WERI-Rb-1 (cell line): ENCODE data around the gene CMTM7.
"Not testable (repeated sequence)": the region's sequence is repeated elsewhere in the genome, so short reads cannot be mapped to it uniquely, and the experiment has no call there.

Experiments used
- DNase-seq: peaks from one replicate; pipeline ENCODE4 v3.0.0-alpha.2; 2020
- H3K27ac ChIP-seq: fragments of 250-450 bp; sonication (Bioruptor Pico); 2 replicates; pipeline ENCODE4 v1.5.1; 2020; ENCODE audit warnings: mild to moderate bottlenecking, moderate library complexity
- H3K27me3 ChIP-seq: fragments of 250-450 bp; sonication (Bioruptor Pico); 2 replicates; pipeline ENCODE4 v1.5.1; 2021; ENCODE audit warnings: mild to moderate bottlenecking, low read depth, moderate library complexity; ENCODE audit not compliant: insufficient read depth, severe bottlenecking
- H3K36me3 ChIP-seq: fragments of 250-450 bp; sonication (Bioruptor Pico); 2 replicates; pipeline ENCODE4 v1.5.1; 2020; ENCODE audit warnings: mild to moderate bottlenecking, moderate library complexity
- H3K4me3 ChIP-seq: 2 replicates; pipeline ENCODE4 v1.5.1; 2011; ENCODE audit warnings: low read depth, mild to moderate bottlenecking, control low read depth, low read length
- H3K9me3 ChIP-seq: fragments of 250-450 bp; sonication (Bioruptor Pico); 2 replicates; pipeline ENCODE4 v1.5.1; 2021; ENCODE audit warnings: mild to moderate bottlenecking, moderate library complexity; ENCODE audit not compliant: severe bottlenecking
- TF ChIP-seq, protein P1 (sequence below): IDR thresholded peaks from 2 replicates; pipeline ENCODE4 v1.5.1; 2011; ENCODE audit warnings: low read depth, mild to moderate bottlenecking, control low read depth, inconsistent platforms, low read length

The CMTM7 gene

DNA sequence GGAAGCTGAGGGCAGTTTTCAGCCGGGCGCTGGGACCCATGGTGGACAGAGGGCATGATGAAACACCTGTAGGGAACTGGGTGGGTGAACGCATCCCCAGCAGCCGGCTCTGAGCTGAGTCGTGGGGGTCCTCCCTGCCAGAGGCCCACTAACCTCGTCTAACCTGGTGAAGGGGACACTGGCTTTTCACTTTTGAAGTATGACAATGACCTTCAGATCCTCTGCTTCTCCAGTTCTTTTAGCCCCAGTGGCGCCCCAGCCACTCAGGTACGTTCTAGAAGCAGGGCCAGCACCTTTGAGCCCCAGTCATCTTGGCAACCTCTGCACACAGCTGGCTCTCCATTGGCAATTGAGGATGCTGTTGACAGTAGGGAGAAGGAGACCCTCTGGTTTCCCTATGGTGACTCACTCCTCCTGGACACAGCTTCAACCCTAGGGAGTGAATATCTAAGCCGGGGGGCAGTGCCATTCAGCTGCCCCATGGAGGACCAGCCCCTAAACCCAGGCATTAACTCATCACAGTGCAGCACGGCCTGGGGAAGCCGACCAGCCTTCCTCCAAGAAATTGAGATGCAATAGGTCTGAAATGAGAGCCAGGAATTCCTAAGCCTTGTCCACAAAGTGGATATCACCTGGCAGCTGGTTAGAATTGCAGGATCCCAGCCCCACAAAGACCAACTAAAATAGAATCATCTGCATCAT, 64.9 kb downstream of the CMTM7 start:
- no peak overlapping the region for H3K4me3 ChIP-seq
- TF ChIP-seq, protein P1, sequence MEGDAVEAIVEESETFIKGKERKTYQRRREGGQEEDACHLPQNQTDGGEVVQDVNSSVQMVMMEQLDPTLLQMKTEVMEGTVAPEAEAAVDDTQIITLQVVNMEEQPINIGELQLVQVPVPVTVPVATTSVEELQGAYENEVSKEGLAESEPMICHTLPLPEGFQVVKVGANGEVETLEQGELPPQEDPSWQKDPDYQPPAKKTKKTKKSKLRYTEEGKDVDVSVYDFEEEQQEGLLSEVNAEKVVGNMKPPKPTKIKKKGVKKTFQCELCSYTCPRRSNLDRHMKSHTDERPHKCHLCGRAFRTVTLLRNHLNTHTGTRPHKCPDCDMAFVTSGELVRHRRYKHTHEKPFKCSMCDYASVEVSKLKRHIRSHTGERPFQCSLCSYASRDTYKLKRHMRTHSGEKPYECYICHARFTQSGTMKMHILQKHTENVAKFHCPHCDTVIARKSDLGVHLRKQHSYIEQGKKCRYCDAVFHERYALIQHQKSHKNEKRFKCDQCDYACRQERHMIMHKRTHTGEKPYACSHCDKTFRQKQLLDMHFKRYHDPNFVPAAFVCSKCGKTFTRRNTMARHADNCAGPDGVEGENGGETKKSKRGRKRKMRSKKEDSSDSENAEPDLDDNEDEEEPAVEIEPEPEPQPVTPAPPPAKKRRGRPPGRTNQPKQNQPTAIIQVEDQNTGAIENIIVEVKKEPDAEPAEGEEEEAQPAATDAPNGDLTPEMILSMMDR: no peak
- H3K36me3 ChIP-seq: no peaks in the 10 kb centered on the region
- no peak for DNase-seq
- no peak overlapping the region for H3K27ac ChIP-seq
- no peaks in the 10 kb centered on the region for H3K9me3 ChIP-seq
- no peaks in the 10 kb centered on the region for H3K27me3 ChIP-seq

DNA sequence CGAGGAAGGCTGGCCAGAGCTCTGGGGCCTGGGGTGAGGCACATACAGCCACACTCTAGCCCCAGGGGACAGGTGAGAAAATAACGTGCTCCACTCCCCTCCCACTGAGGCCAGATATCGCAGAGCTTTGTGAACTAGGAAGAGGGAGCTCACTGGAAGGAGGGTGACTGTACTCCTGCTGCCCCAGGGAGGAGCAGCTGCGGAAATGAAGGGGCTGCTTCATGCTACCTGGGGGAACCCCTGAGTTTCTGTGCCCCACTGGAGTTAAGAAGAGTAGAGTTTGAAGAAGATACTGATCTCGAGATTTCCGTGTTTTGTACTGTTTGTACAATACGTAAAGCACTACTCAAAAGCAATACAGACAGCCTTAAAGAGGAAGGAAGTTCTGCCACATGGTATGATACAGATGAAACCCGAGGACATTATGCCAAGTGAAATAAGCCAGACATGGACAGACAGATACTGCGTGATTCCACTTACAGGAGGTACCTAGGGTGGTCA, 66.4 kb downstream of the CMTM7 start:
- Histone ChIP-seq H3K9me3 (no peaks in the 10 kb centered on the region), H3K27me3 (no peaks in the 10 kb centered on the region), H3K4me3 (no peak overlapping the region), H3K27ac (no peak overlapping the region), H3K36me3 (no peaks in the 10 kb centered on the region)
- DNase-seq: no peak
- TF ChIP-seq, protein P1: no peak

DNA sequence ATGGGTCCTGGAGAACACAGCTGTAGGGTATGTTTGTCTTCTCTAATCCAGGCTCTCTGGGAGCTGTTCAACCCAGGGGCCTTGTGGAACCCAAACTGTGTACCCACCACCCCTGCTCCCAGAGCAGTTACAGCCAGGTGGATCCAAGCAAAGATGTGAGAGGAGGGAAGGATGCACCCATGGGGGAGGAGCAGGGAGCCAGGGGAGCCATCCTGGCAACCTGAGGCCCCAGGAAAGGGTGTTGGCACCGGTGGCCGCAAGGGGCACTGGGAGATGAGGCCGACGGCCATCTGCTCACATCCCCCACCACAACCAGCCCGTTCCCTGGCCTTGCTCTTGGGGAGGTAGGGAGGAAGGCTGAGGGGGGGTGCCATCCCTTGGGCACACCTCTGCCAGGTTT, 67.8 kb downstream of the CMTM7 start:
- TF ChIP-seq, protein P1: no peak
- Histone ChIP-seq H3K36me3 (no peaks in the 10 kb centered on the region), H3K27me3 (no peaks in the 10 kb centered on the region), H3K4me3 (no peak overlapping the region), H3K27ac (no peak overlapping the region), H3K9me3 (no peaks in the 10 kb centered on the region)
- no peak for DNase-seq

DNA sequence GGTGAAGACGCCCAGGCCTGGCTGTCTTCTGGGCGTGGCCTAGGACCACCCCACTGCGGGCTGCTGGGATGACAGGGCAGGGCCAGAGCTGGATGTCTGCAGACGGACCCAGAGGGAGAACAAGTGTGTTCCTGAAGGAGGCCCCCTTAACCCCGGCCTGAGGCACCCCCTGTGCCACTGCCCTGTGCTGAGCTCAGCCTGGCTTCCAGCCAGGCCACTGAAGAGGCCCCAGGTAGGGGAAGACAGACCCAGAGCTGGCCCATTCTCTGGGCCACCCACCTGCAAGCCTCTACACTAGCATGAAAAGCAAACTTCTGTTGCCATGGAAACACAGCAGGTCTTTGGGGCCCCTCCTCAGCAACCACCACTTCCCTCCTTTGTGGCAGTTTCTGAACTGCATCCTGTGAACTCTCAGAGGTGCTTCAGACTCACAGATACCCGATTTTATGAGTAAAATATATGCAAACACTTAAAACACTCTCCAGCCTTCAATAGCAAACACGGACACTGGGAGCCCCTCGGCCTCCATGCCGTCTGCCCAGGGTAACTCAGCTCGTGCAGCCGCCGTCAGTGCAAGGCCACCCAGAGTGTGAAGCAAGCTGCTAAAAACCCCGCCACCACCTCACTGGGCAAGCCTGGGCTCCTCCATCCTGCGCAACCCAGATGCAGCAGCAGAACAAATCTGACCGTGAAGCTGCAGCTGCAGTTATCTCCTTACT, 68.5 kb downstream of the CMTM7 start:
- no peak overlapping the region for H3K27ac ChIP-seq
- DNase-seq: no peak
- H3K9me3 ChIP-seq: no peaks in the 10 kb centered on the region
- no peaks in the 10 kb centered on the region for H3K36me3 ChIP-seq
- H3K27me3 ChIP-seq: no peaks in the 10 kb centered on the region
- TF ChIP-seq, protein P1: no peak
- no peak overlapping the region for H3K4me3 ChIP-seq

DNA sequence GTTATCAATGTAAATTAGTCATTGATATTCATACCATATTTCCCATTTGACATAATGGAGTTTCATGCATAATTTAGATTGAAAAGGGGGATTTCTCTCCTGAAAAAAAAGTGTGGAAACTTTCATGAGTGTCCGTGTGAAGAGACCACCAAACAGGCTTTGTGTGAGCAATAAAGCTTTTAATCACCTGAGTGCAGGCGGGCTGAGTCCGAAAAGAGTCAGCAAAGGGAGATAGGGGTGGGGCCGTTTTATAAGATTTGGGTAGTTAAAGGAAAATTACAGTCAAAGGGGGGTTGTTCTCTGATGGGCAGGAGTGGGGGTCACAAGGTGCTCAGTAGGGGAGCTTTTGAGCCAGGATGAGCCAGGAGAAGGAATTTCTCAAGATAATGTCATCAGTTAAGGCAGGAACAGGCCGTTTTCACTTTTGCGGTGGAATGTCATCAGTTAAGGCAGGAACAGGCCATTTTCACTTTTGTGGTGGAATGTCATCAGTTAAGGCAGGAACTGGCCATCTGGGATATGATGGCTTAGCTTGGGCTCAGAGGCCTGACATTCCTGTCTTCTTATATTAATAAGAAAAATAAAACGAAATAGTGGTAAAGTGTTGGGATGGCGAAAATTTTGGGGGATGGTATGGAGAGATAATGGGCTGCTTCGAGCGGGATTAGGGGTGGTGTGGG, 69.3 kb downstream of the CMTM7 start:
- DNase-seq, H3K4me3 ChIP-seq, H3K27me3 ChIP-seq, H3K36me3 ChIP-seq, H3K27ac ChIP-seq, H3K9me3 ChIP-seq: not testable (repeated sequence)

DNA sequence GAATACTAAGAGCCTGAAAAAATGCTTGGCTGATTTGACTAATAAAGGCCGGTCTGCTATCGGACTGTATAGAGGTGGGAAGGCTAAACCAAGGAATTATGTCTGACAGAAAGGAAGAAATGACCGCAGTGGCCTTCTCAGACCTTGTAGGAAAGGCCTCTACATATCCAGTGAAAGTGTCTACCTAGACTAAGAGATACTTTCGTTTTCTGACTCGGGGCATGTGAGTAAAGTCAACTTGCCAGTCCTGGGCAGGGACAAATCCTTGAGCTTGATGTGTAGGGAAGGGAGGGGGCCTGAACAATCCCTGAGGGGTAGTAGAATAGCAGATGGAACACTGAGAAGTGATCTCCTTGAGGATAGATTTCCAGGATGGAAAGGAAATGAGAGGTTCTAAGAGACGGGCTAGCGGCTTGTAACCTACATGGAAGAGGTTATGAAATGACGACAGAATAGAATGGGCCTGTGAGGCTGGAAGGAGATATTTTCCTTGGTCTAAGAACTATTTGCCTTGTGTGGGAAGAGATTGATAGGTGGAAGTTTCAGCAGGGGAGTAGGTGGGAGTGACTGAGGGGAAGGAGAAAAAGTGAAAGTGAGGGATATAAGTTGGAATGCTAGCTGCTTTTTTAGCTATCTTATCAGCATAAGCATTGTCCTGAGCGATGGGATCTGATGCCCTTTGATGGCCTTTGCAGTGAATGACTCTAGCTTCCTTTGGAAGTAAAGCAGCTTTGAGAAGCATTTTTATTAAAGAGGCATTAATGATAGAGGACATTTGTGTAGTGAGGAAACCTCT, 70.7 kb downstream of the CMTM7 start:
- H3K27me3 ChIP-seq, H3K27ac ChIP-seq, H3K4me3 ChIP-seq, H3K36me3 ChIP-seq, H3K9me3 ChIP-seq, DNase-seq: not testable (repeated sequence)

DNA sequence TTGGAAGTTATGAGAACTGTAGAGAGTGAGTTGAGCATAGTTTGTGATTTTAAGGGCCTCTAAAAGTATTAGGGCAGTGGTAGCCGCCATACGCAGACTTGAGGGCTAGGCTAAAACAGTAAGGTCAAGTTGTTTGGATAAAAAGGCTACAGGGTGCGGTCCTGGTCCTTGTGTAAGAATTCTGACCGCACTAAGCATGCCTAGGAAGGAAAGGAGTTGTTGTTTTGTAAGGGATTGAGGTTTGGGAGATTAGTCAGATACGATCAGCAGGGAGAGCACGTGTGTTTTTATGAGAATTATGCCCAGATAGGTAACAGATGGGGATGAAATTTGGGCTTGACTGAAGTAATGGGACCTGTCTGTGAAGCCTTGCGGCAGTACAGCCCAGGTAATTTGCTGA, 71.8 kb downstream of the CMTM7 start:
- not testable (repeated sequence) for H3K27ac ChIP-seq, DNase-seq

DNA sequence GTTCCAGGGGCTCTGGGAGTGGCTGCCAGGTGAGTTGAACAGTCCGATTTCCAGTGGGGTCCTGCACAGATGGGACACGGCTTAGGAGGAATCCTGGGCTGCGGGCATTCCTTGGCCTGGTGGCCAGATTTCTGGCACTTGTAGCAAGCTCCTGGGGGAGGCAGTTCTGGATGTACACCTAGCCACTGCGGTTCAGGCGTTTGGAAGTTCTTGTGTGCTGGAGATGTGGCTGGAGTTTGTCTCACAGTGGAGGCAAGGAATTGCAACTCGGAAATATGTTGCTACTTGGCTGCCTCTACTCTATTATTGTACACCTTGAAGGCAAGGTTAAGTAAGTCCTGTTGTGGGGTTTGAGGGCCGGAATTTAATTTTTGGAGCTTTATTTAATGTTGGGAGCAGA, 73.1 kb downstream of the CMTM7 start:
- H3K27ac ChIP-seq: peak overlapping the region; percentile 59
- not testable (repeated sequence) for H3K4me3 ChIP-seq, H3K27me3 ChIP-seq, DNase-seq, H3K9me3 ChIP-seq, H3K36me3 ChIP-seq

More for the DNA sequence above, 71.8 kb downstream of the CMTM7 start:
- H3K9me3 ChIP-seq, H3K4me3 ChIP-seq, H3K27me3 ChIP-seq, H3K36me3 ChIP-seq: not testable (repeated sequence)

DNA sequence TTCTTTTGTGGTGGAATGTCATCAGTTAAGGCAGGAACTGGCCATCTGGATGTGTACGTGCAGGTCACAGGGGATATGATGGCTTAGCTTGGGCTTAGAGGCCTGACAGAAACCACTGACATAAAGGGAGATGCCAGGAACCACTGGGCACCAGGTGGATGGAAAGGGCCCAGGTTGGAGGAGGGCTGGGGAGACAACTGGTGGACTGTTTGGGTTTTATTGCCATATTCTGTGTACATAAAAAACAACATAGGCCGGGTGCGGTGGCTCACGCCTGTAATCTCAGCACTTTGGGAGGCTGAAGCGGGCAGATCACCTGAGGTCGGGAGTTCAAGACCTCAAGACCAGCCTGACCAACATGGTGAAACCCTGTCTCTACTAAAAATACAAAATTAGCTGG, 75.2 kb downstream of the CMTM7 start:
- not testable (repeated sequence) for H3K27ac ChIP-seq, DNase-seq

More for the DNA sequence above, 75.2 kb downstream of the CMTM7 start:
- not testable (repeated sequence) for H3K4me3 ChIP-seq, H3K9me3 ChIP-seq, H3K36me3 ChIP-seq, H3K27me3 ChIP-seq
